NCI-H748 (cell line): ENCODE measurements around the gene STRN.
"Not testable (repeated sequence)": the region's sequence is repeated elsewhere in the genome, so short reads cannot be mapped to it uniquely, and the experiment has no call there.

Experiments used
- DNase-seq: peaks from one replicate; lab custom pipeline; 2025; ENCODE audit not compliant: unreplicated experiment; lab: John Stamatoyannopoulos, UW

STRN gene

DNA sequence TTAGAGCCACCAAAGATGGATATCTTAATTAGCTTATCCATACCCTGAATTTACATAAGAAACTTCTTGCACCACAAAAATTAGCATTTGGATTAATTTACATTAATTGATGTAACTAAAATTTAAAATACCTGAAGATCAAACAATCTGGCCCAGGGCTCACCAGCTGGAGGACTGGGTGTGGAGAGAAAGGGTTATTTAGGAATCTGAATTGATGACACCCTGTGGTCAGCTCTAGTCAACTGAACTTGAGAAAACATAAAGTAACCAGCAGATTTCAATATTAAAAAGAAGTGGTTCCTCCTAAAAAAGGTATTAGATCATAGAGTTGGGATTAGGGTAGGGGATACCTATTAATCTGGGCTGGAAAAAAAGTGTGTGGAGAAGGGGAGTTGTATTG lies 122.5 kb downstream of the STRN start:
- DNase-seq = no peak

DNA sequence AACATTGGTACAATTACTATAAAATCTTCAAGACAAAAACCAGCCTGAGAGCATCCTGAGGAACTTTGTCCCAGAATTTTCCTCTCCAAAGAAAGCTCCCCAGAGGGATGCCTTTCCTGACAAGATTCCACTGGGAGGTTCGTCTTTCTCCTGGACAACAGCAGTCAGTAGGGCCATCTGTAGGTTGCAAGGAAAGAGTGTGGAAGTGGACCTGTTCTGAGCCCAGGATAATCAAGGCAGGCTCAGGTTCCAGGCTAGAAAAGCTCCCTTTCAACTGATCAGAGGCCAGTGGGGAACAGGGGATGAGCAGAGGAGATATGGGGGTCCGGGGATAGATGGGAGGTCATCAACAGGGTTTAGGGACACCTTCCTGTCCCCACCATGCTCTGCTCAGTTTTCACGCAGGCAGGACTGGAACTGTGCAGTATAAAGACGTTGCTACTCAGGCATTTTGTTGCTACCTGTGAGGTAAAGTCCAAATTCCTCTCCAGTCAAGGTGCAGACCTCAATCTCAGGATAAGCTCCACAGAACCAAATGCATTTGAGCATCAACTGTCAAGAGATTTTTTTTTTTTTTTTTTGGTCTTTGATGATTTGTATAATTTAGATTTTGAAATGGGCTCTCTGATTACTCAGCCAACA lies 126.2 kb downstream of the STRN start:
- DNase-seq = no peak

DNA sequence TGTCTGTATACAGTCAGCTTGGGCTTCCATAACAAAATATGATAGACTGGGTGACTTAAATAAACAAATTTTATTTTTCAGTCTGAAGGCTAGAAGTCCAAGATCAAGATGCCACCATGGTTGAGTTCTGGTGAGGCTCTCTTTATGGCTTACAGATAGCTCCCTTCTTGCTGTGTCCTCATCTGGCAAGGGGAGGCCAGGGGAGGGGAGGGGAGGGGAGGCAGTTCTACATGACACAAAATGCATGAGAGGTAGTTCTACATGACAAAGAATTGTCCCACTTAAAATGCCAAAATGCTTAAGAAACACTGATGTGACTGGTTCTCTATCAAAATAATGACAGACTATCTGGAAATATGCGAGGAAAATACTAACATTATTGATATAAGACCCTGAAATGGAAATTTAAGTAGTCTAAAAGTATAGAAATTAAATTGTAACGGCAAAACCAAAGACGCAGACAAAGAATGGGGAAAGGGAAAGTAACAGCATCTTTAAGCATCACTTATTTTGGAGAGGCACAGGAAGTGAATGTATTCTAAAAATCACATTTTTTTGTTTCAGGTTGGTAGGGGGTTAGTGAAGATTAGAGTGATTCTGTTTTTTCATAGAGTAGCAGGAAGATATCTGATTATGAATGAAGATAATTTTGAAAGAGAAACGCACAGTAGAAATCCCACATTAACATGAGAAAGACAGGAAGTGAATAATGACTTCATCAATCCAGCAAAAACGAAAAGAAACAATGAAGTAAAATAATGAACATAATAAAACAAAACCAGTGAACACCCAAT lies 131.4 kb downstream of the STRN start:
- DNase-seq = no peak

DNA sequence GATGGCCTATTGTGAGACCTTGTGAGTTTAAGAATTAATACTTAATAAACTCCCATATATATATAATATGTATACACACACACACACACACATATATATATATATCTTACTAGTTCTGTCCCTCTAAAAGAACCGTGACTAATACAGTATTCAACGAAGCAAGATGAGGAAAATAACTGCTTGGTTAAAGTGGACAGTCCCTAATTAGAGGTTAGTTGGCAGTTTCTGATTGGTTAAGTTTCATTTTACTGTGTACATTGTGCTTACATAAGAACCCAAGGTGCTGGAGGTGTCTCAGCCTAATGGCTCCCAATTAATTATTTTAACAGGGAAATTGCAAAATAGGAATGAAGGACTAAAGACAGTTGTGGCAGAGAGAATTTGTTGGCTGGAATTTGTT lies 132.1 kb downstream of the STRN start:
- no peak for DNase-seq

DNA sequence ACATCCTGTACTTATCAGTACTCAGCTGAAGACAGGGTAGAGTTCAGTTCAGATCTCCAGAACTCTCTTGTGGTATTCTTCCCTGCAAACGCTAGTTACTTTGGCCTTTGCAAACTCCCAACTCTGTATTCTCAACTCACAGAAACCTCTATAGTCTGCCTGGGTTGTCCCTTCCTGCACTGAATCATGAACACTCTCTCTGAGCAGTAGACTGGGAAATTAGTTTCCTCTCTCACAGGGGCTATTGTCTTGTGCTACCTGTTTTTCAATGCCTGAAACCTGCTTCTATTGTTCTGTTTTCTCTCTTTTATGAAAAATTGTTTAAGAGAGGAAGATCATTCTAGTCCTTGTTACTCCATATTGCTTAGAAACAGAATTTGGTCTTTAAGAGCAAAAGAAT lies 135.2 kb downstream of the STRN start:
- no peak for DNase-seq

DNA sequence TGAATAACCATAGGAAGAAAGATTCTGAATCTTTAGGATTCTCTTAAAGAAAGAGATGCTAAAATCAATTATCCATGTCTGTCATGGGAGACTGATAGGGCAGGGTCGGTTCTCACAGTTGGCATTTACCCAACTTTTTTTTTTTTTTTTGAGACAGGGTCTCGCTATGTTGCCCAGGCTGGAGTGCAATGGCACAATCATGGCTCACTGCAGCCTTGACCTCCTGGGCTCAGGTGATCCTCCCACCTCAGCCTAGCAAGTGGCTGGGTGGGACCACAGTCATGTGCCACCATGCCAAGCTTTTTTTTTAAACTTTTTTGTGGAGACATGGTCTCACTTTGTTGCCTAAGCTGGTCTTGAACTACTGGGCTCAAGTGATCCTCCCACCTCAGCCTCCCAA lies 141.7 kb downstream of the STRN start:
- not testable (repeated sequence) for DNase-seq

DNA sequence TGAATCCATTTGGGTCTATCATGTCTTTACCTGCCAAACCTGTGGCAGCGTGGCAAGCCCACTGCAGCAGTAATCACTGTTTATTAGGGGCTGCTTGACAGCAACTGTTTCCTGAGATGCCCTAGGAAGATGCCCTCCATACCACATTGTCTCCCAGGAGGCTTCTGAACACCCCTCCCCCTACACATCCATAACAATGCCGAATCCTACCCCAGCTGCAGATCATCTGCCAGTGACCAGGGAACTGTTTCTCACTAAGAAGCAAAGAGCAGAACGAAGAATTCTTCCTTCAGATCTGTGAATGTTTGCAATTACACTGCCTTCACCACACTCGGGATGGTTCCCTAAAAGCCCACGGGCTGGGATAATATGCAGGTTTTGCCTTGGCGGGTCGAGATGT lies 142.1 kb downstream of the STRN start:
- no peak for DNase-seq

DNA sequence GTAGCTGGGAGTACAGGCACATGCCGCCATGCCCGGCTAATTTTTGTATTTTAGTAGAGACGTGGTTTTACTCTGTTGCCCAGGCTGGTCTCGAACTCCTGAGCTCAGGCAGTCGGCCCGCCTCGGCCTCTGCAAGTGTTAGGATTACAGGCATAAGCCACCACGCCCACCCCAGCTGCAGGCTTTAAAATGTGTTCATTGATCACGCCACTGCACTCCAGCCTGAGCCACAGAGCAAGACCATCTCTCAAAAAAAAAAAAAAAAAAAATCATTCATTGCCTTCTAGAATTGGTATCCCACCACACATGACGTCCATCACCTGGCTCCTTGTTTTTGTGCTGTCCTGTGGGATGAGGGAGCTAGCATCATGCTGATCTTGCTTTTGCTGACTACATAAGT lies 142.5 kb downstream of the STRN start:
- no peak for DNase-seq

DNA sequence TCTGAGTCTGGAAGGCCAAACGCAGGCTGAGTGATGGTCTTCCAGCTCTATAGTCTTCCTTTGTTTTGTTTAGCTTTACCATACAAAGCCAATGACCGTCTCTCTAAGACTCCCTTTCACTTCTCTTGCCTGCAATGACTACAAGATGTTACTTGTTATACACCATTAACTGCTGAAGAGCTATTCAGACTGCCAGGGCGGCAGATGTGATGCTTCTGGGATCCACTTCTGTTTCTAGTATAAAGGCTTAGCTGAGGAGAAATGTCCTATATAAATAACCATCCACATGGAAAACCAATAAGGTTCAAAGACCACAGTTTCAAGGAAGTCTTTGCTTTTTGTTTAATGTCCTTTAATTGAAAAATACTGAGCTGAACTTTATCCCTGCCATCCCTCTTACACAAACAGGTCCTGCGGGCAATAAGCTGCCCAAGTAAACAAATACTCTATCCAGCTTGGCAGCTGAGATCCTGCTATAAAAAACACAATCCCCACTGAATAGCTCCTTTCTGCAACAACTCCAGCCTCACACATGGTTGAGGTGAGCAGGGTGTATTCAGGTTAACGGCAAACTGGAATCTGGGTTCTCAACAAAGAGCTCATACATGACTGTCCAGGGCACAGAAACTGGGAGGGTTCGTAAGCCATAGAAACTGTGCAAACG lies 145.3 kb downstream of the STRN start:
- DNase-seq = peak; percentile 35

DNA sequence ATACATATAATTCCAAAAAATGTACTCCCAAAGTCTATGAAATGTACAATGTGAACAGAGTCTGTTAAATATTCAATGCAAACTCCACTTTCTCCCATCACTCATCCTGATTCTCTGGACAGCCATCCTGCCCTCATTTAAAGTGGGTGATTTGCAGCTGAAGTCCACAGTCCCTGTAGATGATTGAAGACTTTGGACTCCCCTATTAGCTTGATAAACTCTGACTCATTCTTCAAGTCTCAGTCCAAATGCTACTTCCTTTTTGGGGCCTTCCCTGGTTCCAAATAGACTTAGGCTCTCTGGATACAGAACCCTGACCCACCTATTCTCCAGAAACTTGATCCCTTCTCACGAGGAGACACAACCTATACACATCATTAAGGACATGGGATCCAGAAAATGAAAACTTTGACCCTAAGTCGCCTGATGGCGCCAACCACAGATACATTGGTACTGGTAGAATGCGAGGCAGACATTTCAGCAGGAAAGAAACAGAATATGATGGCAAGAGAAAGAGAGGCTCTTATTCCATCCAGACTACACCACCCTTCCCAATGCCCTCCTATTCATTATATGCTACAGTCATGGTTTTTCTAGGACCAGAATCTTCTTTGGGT lies 147.1 kb downstream of the STRN start:
- no peak for DNase-seq

DNA sequence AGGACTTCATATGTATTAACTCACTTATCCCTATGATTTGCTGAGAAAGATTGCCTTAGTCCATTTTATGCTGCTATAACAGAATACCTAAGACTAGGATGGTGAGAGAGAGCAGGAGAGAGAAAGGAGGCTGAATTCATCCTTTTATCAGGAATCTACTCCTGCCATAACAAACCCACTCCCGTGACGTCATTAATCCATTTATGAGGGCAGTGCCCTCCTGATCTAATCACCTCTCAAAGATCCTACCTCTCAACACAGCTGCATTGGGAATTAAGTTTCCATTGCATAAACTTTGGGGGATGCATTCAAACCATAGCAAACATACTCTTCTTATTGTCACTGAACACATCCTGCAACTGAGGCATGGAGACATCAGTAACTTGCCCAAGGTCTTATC lies 147.8 kb downstream of the STRN start:
- no peak for DNase-seq

DNA sequence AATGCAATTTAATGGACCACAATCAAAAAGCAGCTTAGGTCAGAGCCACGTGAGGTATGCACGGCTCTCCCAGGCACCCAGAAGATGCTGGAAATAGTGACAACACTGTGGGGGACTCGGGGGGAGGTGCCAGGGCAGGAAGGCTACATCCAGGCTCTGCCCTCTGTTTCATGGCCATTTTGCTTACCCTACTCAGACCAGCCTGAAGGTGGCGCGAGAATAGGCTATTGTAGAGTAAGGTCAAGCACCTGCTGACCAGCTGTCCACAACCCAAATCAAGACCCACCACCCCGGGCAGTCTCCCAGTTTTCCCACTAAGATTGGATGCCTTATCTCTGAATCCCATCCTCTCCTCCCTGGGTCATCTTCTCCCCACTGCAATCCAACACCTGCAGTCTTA lies 154.1 kb downstream of the STRN start:
- DNase-seq = no peak

DNA sequence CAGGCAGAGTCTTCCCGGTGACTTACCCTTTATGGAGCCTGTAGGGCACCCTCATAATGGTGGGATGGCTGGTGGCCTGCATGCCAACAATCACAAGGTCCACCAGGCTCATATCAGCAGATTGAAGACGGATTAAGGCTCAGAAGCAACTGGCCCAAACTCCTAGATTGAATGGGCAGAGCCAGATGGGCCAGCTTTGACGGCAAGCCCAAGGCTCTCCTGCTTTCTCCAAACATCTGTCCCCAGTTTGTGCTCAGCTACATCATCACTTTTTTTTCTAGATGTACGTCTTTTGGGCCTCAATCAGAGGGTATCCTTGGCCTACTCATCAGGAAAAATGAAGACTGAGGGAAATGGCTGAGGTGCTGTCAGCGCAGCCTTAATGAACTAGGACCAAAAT lies 155.3 kb downstream of the STRN start:
- DNase-seq = no peak

DNA sequence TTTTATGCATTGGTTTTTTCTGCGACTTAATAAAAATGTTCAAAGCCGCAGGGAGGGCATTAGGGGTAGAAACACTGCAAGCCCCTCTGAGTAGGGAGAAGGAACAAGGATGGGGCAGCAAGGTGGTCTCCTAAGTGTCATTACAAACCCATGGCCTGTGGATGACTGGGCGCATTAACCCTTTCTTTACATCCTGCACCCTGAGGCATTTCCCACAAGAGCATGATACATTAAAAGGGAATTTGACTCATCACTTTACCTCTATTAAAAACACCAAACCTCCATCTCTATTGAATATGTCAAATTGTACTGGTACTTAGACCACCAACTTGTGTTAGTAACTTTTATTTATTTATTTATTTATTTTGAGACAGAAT lies 157.3 kb downstream of the STRN start:
- no peak for DNase-seq

DNA sequence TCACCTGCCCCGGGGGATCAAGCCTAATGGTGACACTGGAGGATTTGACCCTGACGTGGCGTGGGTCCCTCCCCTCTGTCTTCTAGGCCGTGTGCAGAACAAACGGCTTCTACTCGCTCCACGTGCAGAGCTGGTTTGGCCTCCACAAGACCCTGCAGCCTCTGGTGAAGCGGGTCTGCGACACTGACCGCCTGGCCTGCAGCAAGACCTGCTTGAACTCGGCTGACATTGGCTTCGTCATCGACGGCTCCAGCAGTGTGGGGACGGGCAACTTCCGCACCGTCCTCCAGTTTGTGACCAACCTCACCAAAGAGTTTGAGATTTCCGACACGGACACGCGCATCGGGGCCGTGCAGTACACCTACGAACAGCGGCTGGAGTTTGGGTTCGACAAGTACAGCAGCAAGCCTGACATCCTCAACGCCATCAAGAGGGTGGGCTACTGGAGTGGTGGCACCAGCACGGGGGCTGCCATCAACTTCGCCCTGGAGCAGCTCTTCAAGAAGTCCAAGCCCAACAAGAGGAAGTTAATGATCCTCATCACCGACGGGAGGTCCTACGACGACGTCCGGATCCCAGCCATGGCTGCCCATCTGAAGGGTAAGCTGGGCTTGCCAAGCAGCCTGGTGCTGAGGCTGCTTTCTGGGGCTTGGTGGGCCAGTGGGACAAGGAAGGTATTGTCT lies 157.8 kb downstream of the STRN start:
- no peak for DNase-seq

DNA sequence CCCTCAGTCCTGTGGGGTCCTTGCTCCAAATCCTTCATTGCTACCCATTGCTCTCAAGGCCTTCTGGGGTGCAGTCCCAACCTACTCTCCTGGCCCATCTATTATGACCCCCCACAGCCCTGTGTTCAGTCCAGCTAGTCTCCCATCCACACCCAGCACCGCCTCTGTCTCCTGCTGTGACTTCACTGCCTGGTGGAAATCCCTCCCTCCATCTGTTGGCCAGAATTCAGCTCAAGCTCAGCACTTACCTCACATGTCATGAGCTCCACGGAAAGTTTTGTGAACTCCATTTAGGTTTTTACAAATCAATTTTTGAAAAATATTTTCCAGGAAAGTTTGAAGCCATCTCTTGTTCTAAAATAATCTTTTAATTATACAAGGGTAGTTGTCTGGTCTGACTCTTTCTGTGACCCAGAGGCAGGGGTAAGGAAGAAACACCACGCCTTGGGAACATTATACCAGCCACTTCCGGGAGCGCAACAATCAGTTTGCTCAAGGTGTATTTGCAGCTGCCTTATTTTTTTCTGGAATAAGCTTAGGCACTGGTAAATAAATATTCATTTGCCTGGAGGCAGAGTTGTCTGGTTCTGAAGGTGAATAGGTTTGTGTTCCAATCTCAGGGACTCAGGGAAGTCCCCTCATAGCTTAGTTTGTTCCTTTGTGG lies 159.0 kb downstream of the STRN start:
- no peak for DNase-seq

DNA sequence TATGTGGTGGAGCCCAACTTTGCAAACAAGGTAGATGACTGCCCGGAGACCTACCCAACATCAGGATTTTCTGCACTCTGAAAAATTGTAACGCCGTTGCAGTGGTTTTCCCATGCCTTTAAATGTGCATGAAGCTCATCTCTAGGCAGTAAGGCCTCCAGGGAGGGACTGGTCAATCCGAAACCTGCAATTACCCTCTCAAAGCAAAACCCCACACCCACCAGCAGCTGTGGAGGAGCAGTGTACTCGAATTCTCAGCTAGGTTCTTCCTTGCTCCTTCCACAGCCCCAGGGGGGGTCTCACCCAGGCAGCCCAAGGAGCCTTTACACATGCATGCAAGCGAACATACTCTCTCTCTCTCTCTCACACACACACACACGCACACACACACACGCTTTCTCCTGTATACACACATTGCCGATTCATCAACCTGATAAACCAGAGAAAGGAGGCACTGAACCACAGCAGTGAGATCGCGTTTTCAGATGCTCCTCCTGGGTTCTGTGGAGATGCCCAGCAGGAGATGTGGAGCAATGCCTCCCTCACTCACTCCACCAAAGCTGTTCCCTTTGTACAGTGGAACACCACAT lies 160.6 kb downstream of the STRN start:
- peak; percentile 36 for DNase-seq

DNA sequence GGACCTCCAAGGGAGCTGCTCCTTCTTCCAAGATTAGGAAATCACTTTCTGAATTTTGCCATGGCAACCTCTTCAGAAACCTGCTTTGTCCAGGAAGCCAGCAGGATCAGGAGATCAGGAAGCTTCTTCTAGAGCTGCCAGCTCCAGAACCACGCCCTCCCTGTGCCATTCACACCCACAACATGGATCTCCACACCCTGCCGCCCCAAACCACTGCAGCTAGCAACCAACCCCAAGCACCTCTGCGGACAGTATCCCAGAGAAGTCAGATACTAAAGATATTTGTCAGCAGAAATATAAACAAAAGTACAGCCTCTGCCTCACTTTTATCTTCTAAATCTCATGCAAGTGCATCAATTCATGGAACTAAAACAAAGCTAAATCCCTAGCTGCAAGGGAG lies 163.4 kb downstream of the STRN start:
- DNase-seq = no peak

DNA sequence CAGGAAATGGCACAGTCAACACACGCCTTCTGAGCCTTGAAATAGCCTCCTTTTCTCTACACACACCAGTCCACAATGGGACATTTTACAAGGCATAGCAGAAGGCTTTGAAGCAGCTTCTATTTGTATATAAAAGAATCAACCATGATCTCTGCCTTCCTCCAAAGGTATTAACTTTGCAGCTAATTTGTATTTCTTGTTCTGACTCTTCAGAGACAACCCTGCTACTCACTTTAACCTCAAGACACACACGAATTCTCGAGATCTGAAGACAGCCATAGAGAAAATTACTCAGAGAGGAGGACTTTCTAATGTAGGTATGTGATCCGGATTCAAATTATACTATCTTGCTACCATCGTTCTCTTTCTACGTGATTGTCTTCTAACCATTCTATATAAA lies 165.2 kb downstream of the STRN start:
- DNase-seq = no peak

DNA sequence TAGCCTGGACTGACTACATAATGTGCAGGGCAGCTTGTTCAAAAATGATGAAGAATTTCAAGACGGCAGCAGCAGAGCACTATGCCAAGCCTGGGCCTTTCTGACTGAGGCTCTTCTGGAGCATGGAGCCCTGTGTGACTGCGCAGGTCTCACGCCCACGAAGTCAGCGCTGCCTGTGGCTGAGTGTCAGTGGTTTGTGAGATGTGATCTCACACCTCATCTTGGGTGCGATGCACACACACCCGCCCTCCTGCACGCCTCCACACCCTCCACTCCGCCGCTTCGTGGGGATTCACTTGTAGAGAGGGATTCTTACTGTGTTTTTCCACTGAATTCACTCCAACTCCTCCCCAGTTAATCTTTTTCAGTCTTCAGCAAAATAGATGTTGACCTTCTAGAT lies 166.0 kb downstream of the STRN start:
- no peak for DNase-seq

DNA sequence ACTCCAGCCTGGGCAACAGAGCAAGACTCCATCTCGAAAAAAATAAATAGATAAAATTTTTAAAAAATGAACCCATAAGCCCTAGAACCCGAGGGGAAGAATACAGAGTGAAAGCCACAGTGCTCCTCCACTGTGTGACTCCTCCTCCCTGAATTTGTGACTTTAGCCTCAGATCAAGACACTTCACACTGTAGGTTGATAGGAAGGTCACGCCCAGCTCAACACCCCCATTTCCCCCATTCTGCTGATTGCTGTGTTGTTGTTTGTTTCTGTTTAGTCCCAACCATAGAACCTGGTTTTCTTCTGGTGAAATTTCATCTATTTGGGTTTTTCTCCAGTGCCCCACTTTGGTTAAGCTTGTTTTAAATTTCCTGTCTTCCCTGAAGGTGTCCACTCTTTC lies 167.6 kb downstream of the STRN start:
- no peak for DNase-seq
